ENCODE results near the gene ATP1B1.

Gene ATP1B1

GRCh38 chr1:169155675-169156074 lies 49.2 kb downstream of the ATP1B1 start:
- Histone ChIP-seq H3K36me3 (ENCODE audit: control insufficient read depth, low read length) (no peaks in the 10 kb centered on the region), H3K9me3 (ENCODE audit: control insufficient read depth, insufficient read depth, low read length) (no peaks in the 10 kb centered on the region), H3K4me2 (ENCODE audit: low read length) (no peak overlapping the region), H3K79me2 (ENCODE audit: control insufficient read depth, low read length) (no peaks in the 10 kb centered on the region), H3F3A (ENCODE audit: control insufficient read depth, insufficient read depth) (no peaks in the 10 kb centered on the region), H3K4me3 (ENCODE audit: low read length) (no peak overlapping the region), H3K27ac (ENCODE audit: low read depth, low read length) (no peak overlapping the region), H3K9me2 (replicated peaks; ENCODE audit: control insufficient read depth, low read length) (no peaks in the 10 kb centered on the region), H4K20me1 (ENCODE audit: control insufficient read depth, insufficient read depth, low read depth, low read length) (no peaks in the 10 kb centered on the region), H3K4me1 (ENCODE audit: control insufficient read depth, low read length) (no peaks in the 10 kb centered on the region), H3K27me3 (ENCODE audit: control insufficient read depth, low read length) (no peaks in the 10 kb centered on the region)
- TF ChIP-seq CTCF (IDR thresholded peaks at IDR 0.05; ENCODE audit: low read depth, low read length, poor library complexity, severe bottlenecking): no peak
- no peak for TF ChIP-seq EZH2phosphoT487 (IDR thresholded peaks at IDR 0.05; ENCODE audit: borderline replicate concordance, low read length)

GRCh38 chr1:169156580-169156979 lies 50.1 kb downstream of the ATP1B1 start:
- no peak overlapping the region for H3K27ac ChIP-seq (ENCODE audit: low read depth, low read length)
- H3K4me3 ChIP-seq (ENCODE audit: low read length): no peak overlapping the region
- H3K79me2 ChIP-seq (ENCODE audit: control insufficient read depth, low read length): no peaks in the 10 kb centered on the region
- no peaks in the 10 kb centered on the region for H3K9me3 ChIP-seq (ENCODE audit: control insufficient read depth, insufficient read depth, low read length)
- no peaks in the 10 kb centered on the region for H3K4me1 ChIP-seq (ENCODE audit: control insufficient read depth, low read length)
- TF ChIP-seq EZH2phosphoT487 (IDR thresholded peaks at IDR 0.05; ENCODE audit: borderline replicate concordance, low read length) (no peak), CTCF (IDR thresholded peaks at IDR 0.05; ENCODE audit: low read depth, low read length, poor library complexity, severe bottlenecking) (no peak)
- H3F3A ChIP-seq (ENCODE audit: control insufficient read depth, insufficient read depth): no peaks in the 10 kb centered on the region
- H4K20me1 ChIP-seq (ENCODE audit: control insufficient read depth, insufficient read depth, low read depth, low read length): no peaks in the 10 kb centered on the region
- H3K4me2 ChIP-seq (ENCODE audit: low read length): no peak overlapping the region
- H3K9me2 ChIP-seq (replicated peaks; ENCODE audit: control insufficient read depth, low read length): no peaks in the 10 kb centered on the region
- no peaks in the 10 kb centered on the region for H3K36me3 ChIP-seq (ENCODE audit: control insufficient read depth, low read length)
- no peaks in the 10 kb centered on the region for H3K27me3 ChIP-seq (ENCODE audit: control insufficient read depth, low read length)

GRCh38 chr1:169160845-169161495 lies 54.5 kb downstream of the ATP1B1 start:
- no peaks in the 10 kb centered on the region for H4K20me1 ChIP-seq (ENCODE audit: control insufficient read depth, insufficient read depth, low read depth, low read length)
- no peak overlapping the region for H3K4me2 ChIP-seq (ENCODE audit: low read length)
- H3K9me3 ChIP-seq (ENCODE audit: control insufficient read depth, insufficient read depth, low read length): no peaks in the 10 kb centered on the region
- H3K4me3 ChIP-seq (ENCODE audit: low read length): no peak overlapping the region
- H3K27ac ChIP-seq (ENCODE audit: low read depth, low read length): no peak overlapping the region
- no peaks in the 10 kb centered on the region for H3K36me3 ChIP-seq (ENCODE audit: control insufficient read depth, low read length)
- H3F3A ChIP-seq (ENCODE audit: control insufficient read depth, insufficient read depth): no peaks in the 10 kb centered on the region
- H3K27me3 ChIP-seq (ENCODE audit: control insufficient read depth, low read length): no peaks in the 10 kb centered on the region
- H3K4me1 ChIP-seq (ENCODE audit: control insufficient read depth, low read length): no peaks in the 10 kb centered on the region
- no peaks in the 10 kb centered on the region for H3K9me2 ChIP-seq (replicated peaks; ENCODE audit: control insufficient read depth, low read length)
- TF ChIP-seq CTCF (IDR thresholded peaks at IDR 0.05; ENCODE audit: low read depth, low read length, poor library complexity, severe bottlenecking) (no peak), EZH2phosphoT487 (IDR thresholded peaks at IDR 0.05; ENCODE audit: borderline replicate concordance, low read length) (no peak)
- H3K79me2 ChIP-seq (ENCODE audit: control insufficient read depth, low read length): no peaks in the 10 kb centered on the region

Measured in DOHH2 (cell line).